Keratinocyte (primary cell): Measurements from ENCODE around the gene TTLL8. TPM values are rescaled to one million over a fixed set of nuclear protein-coding genes. Genes with fewer than 3 reads are reported as not detected.

Source experiments
- DNase-seq: peaks from one replicate; pipeline ENCODE4 v3.0.0-alpha.2; 2011; ENCODE audit warnings: low read depth, missing footprints, low spot score
- FAIRE-seq: peaks from 2 replicates; lab custom pipeline; 2011; peaks lifted over from hg19 to GRCh38; lab: Jason Lieb, UNC
- H2AFZ ChIP-seq: 2 replicates; pipeline ENCODE4 v1.6.0; 2012; ENCODE audit warnings: low read length, control low read depth, inconsistent platforms; ENCODE audit not compliant: control insufficient read depth
- H3K27ac ChIP-seq: 2 replicates; pipeline ENCODE4 v1.5.1; 2011; ENCODE audit warnings: low read length; ENCODE audit not compliant: control insufficient read depth, insufficient read depth
- H3K27me3 ChIP-seq: 3 replicates; pipeline ENCODE4 v1.6.0; 2011; ENCODE audit warnings: low read length; ENCODE audit not compliant: control insufficient read depth, insufficient read depth; ENCODE audit errors: extremely low read depth
- H3K36me3 ChIP-seq, 2 experiments: 2 replicates in 1 of 2; 3 replicates in 1 of 2; pipeline ENCODE4 v1.5.1; 2011; ENCODE audit warnings: low read length in 2 of 2, mild to moderate bottlenecking in 1 of 2; ENCODE audit not compliant: control insufficient read depth in 2 of 2, insufficient read depth in 2 of 2; ENCODE audit errors: extremely low read depth in 1 of 2
- H3K4me1 ChIP-seq: 3 replicates; pipeline ENCODE4 v1.5.1; 2011; ENCODE audit warnings: low read length; ENCODE audit not compliant: control insufficient read depth, insufficient read depth; ENCODE audit errors: extremely low read depth
- H3K4me2 ChIP-seq: 3 replicates; pipeline ENCODE4 v1.6.0; 2011; ENCODE audit warnings: low read depth, low read length; ENCODE audit not compliant: control insufficient read depth, insufficient read depth; ENCODE audit errors: extremely low read depth
- H3K4me3 ChIP-seq, 3 experiments: fragments of 200-600 bp in 1 of 3; sonication (generic) in 1 of 3; 2 replicates in 2 of 3; 3 replicates in 1 of 3; pipeline ENCODE4 v1.5.1; 2011 to 2016; ENCODE audit warnings: low read length in 3 of 3, mild to moderate bottlenecking in 3 of 3, control low read depth in 2 of 3, inconsistent platforms in 1 of 3, low read depth in 1 of 3, mixed read lengths in 1 of 3, mixed run types in 1 of 3, moderate library complexity in 1 of 3; ENCODE audit not compliant: control insufficient read depth in 2 of 3, insufficient read depth in 2 of 3; ENCODE audit errors: extremely low read depth in 1 of 3
- H3K79me2 ChIP-seq: 2 replicates; pipeline ENCODE4 v1.6.0; 2012; ENCODE audit warnings: low read length; ENCODE audit not compliant: control insufficient read depth, insufficient read depth
- H3K9ac ChIP-seq: 3 replicates; pipeline ENCODE4 v1.6.0; 2011; ENCODE audit warnings: low read length; ENCODE audit not compliant: control insufficient read depth, insufficient read depth; ENCODE audit errors: extremely low read depth
- H3K9me1 ChIP-seq: 3 replicates; pipeline ENCODE4 v1.6.0; 2011; ENCODE audit warnings: low read length; ENCODE audit not compliant: control insufficient read depth, insufficient read depth; ENCODE audit errors: extremely low read depth
- H3K9me3 ChIP-seq: 2 replicates; pipeline ENCODE4 v1.5.1; 2012; ENCODE audit warnings: low read depth, low read length; ENCODE audit not compliant: control insufficient read depth
- H4K20me1 ChIP-seq: 3 replicates; pipeline ENCODE4 v1.6.0; 2011; ENCODE audit warnings: low read length; ENCODE audit not compliant: control insufficient read depth, insufficient read depth; ENCODE audit errors: extremely low read depth
- EZH2 ChIP-seq: IDR thresholded peaks from one replicate; pipeline ENCODE4 v1.6.1; 2012; ENCODE audit warnings: inconsistent platforms, mild to moderate bottlenecking, low read length, moderate library complexity
- dilution Hi-C: fragments of 300-500 bp; cut with MboI; formaldehyde crosslinking; loops from one replicate; pipeline ENCODE4 v1.7.0; 2020; ENCODE audit warnings: low sequenced_read_pairs; ENCODE audit not compliant: extremely low pct_ligation_motif_present
- polyA plus RNA-seq, 5 experiments: library from polyadenylated mRNA; depleted of rRNA in 3 of 5; stranded (reverse) in 3 of 5; stranded (forward) in 1 of 5; unstranded in 1 of 5; fragments of >200 nt; gene quantifications; 1 replicate in 1 of 5; 2 replicates in 3 of 5; 3 replicates in 1 of 5; pipeline versions ENCODE4 v1.2.1 to v1.2.3, GENCODE V29; 2011 to 2012; ENCODE audit warnings: missing spikeins in 2 of 5, low read depth in 1 of 5, low replicate concordance in 1 of 5
- TF ChIP-seq, protein P1 (sequence below), 3 experiments: IDR thresholded peaks in 1 of 3; conservative IDR thresholded peaks in 1 of 3; optimal IDR thresholded peaks in 1 of 3; 2 replicates in 2 of 3; 3 replicates in 1 of 3; pipeline versions ENCODE3 to v1.5.1; 2011; ENCODE audit warnings: low read length in 3 of 3, mild to moderate bottlenecking in 3 of 3, moderate library complexity in 2 of 3, control low read depth in 1 of 3, inconsistent platforms in 1 of 3; ENCODE audit not compliant: insufficient read depth in 2 of 3; ENCODE audit errors: extremely low read depth in 1 of 3

TTLL8 gene
- polyA plus RNA-seq, 1 donor (not counting 4 experiments of a cell fraction or from before 2014, with no cell fraction given) = not detected

DNA sequence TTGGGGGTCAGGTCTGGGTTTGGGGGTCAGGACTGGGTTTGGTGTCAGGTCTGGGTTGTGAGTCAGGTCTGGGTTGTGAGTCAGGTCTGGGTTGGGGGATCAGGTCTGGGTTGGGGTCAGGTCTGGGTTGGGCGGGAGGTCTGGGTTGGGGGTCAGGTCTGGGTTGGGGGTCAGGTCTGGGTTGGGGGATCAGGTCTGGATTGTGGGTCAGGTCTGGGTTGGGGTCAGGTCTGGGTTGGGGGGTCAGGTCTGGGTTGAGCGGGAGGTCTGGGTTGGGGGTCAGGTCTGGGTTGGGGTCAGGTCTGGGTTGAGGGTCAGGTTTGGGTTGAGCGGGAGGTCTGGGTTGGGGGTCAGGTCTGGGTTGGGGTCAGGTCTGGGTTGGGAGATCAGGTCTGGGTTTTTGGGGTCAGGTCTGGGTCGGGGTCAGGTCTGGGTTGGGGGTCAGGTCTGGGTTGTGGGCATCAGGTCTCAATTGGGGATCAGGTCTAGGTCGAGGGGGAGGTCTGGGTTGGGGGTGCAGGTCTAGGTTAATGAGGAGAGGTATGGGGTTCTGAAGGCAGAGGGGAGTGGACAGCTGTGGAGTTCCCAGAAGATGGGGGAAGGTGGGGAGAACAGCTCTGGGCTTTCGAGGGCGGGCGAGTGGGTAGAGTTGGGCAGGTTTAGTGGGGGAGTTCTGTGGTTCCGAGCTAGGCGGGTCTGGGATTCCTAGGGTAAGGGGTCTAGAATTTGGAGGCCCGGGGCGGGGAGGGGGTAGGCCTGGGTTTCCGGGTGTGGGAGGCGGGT is 629 bp downstream of the TTLL8 start:
- no peak for FAIRE-seq
- TF ChIP-seq, protein P1, sequence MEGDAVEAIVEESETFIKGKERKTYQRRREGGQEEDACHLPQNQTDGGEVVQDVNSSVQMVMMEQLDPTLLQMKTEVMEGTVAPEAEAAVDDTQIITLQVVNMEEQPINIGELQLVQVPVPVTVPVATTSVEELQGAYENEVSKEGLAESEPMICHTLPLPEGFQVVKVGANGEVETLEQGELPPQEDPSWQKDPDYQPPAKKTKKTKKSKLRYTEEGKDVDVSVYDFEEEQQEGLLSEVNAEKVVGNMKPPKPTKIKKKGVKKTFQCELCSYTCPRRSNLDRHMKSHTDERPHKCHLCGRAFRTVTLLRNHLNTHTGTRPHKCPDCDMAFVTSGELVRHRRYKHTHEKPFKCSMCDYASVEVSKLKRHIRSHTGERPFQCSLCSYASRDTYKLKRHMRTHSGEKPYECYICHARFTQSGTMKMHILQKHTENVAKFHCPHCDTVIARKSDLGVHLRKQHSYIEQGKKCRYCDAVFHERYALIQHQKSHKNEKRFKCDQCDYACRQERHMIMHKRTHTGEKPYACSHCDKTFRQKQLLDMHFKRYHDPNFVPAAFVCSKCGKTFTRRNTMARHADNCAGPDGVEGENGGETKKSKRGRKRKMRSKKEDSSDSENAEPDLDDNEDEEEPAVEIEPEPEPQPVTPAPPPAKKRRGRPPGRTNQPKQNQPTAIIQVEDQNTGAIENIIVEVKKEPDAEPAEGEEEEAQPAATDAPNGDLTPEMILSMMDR (optimal IDR thresholded peaks at IDR 0.05 in 1 of 3, IDR thresholded peaks at IDR 0.05 in 1 of 3, conservative IDR thresholded peaks at IDR 0.05 in 1 of 3; ENCODE audit: extremely low read depth in 1 of 3, insufficient read depth in 2 of 3, low read length in 3 of 3) = no peak
- no peak for TF ChIP-seq EZH2
- dilution Hi-C loops = no loop called here
- H3K9ac ChIP-seq = no peak overlapping the region
- no peaks in the 10 kb centered on the region for H3K9me1 ChIP-seq
- no peaks in the 10 kb centered on the region for H4K20me1 ChIP-seq
- DNase-seq = no peak
- no peak overlapping the region for H2AFZ ChIP-seq
- no peaks in the 10 kb centered on the region for H3K36me3 ChIP-seq
- H3K27ac ChIP-seq = no peak overlapping the region
- no peak overlapping the region for H3K4me2 ChIP-seq
- no peak overlapping the region for H3K4me3 ChIP-seq
- peaks cover 36% of the 10 kb centered on the region for H3K27me3 ChIP-seq
- no peaks in the 10 kb centered on the region for H3K4me1 ChIP-seq
- H3K9me3 ChIP-seq = no peaks in the 10 kb centered on the region
- H3K79me2 ChIP-seq = no peaks in the 10 kb centered on the region

DNA sequence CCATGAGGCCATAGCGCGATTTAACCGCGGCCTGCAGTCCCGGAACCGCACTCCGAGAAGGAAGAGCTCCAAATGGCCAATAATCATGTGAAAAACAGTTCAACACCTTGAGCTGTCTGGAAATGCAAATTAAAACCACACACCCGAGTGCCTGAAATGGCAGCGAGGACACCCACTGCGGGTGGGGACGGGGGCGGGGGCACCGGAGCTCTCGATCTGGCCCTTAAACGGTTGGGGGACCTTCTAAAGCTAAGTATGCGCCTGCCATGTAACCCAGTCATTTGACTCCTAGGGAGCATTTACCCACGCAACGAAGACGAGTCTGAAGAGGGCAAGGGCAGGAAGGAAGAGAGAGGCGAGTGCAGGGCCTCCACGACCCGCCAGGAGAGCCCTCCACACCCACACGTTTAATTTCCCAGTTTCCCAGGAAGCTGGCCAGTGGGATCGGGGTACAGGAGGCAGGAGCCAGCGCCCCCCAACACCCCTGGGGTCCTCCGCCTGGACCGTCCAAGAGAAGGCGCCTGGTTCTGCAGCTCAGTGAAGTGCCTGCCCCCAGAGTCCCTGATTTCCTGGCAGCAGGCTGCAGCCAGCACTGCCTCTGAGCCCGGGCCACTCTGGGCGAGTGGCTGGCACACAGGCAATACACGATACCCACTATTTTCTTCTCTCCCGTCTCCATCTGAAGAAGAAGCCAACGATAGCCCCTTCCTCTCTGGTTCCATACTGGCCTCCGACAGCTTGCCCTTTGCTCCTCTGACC is 1.7 kb downstream of the TTLL8 start:
- H3K36me3 ChIP-seq = no peaks in the 10 kb centered on the region
- H3K4me2 ChIP-seq = no peak overlapping the region
- H4K20me1 ChIP-seq = no peaks in the 10 kb centered on the region
- H3K4me1 ChIP-seq = no peaks in the 10 kb centered on the region
- dilution Hi-C loops = no loop called here
- no peak overlapping the region for H2AFZ ChIP-seq
- peaks cover 36% of the 10 kb centered on the region for H3K27me3 ChIP-seq
- TF ChIP-seq EZH2 = no peak
- TF ChIP-seq, protein P1 (optimal IDR thresholded peaks at IDR 0.05 in 1 of 3, IDR thresholded peaks at IDR 0.05 in 1 of 3, conservative IDR thresholded peaks at IDR 0.05 in 1 of 3; ENCODE audit: extremely low read depth in 1 of 3, insufficient read depth in 2 of 3, low read length in 3 of 3) = no peak
- H3K27ac ChIP-seq = no peak overlapping the region
- no peak overlapping the region for H3K4me3 ChIP-seq
- H3K9me3 ChIP-seq = no peaks in the 10 kb centered on the region
- no peak overlapping the region for H3K9ac ChIP-seq
- no peaks in the 10 kb centered on the region for H3K9me1 ChIP-seq
- H3K79me2 ChIP-seq = no peaks in the 10 kb centered on the region
- DNase-seq (no peak), FAIRE-seq (no peak)
